ENCODE measurements around the gene PROSER1.

PROSER1 gene

DNA sequence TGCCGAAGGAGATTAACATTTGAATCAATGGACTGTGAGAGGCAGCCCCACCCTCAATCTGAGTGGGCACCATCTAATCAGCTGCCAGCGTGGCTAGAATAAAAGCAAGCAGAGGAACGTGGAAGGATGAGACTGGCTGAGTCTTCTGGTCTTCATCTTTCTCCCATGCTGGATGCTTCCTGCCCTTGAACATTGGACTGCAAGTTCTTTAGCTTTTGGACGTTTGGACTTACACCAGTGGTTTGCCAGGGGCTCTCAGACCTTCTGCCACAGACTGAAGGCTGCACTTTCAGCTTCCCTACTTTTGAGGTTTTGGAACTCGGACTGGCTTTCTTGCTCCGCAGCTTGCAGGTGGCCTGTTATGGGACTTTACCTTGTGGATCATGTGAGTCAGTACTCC lies 15.1 kb upstream of the PROSER1 start:
- H3K9me3 ChIP-seq (replicated peaks in 1 of 11): peaks cover 6 to 16% (median 9%) of the 10 kb centered on the region in 11 experiments; a peak in 19 of 22 replicates
- H3K9ac ChIP-seq: no peak overlapping the region
- H4K20me1 ChIP-seq: peaks cover 0 to 22% (median 0%) of the 10 kb centered on the region in 11 experiments; a peak in 1 of 22 replicates
- peaks cover 0 to 10% (median 0%) of the 10 kb centered on the region in 10 experiments; a peak in 2 of 20 replicates for H3K4me1 ChIP-seq
- H3K4me3 ChIP-seq: no peak overlapping the region
- no peak overlapping the region for H3K4me2 ChIP-seq
- H3K27ac ChIP-seq: no peak overlapping the region
- no peak for TF ChIP-seq Cebpa-rat (IDR thresholded peaks at IDR 0.05)
- H3K36me3 ChIP-seq: peaks cover 14 to 44% (median 24%) of the 10 kb centered on the region in 11 experiments; a peak in 19 of 22 replicates
- no peaks in the 10 kb centered on the region for H3K27me3 ChIP-seq

DNA sequence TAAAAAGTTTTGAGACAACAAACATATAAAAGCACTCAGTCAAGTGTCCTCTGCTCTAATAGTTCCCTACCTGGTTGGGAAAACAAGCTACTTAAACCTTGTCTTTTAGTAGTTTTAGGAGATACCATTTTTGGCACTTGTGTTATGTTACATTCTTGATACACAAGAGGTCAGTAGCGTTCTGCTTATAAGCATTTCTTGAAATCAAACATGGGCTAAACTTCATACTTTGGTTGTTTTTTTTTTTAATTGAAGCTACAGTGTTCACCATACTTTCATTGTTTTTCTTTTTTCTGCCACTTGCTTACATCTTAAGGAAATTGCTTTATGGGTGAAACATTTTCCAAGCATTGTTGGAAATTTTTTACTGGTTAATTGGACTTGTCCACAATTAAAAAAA lies 13.3 kb upstream of the PROSER1 start:
- H3K9me3 ChIP-seq (replicated peaks in 1 of 11): peaks cover 4 to 5% (median 4%) of the 10 kb centered on the region in 11 experiments; a peak in 17 of 22 replicates
- H3K4me2 ChIP-seq: no peak overlapping the region
- peaks cover 9 to 50% (median 23%) of the 10 kb centered on the region in 11 experiments; a peak in 19 of 22 replicates for H3K36me3 ChIP-seq
- H4K20me1 ChIP-seq: peaks cover 0 to 14% (median 0%) of the 10 kb centered on the region in 11 experiments; a peak in 1 of 22 replicates
- H3K4me3 ChIP-seq: no peak overlapping the region
- no peaks in the 10 kb centered on the region for H3K27me3 ChIP-seq
- no peak overlapping the region for H3K27ac ChIP-seq
- H3K9ac ChIP-seq: no peak overlapping the region
- no peak for TF ChIP-seq Cebpa-rat (IDR thresholded peaks at IDR 0.05)
- peaks cover 0 to 10% (median 0%) of the 10 kb centered on the region in 10 experiments; a peak in 2 of 20 replicates for H3K4me1 ChIP-seq

DNA sequence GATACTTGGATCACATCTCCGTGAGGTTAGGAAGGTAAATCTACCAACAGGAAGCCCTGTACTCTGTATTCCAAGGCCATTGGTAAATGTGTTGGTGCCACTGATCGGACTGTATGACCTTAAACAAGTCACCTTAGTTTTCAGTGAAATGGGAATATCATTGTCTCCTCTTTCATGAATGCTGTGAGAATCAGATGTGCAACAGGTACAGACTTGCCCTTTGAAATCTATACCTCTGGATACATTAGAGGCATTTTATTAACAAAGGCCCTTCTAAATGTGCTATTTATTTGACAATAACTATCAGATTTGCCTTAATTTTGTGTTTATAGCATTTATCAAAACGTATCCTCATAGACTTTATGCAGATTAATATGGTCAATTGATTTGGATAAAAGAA lies 11.4 kb upstream of the PROSER1 start:
- H3K4me1 ChIP-seq: peaks cover 0 to 10% (median 0%) of the 10 kb centered on the region in 10 experiments; a peak in 2 of 20 replicates
- H4K20me1 ChIP-seq: peaks cover 0 to 13% (median 0%) of the 10 kb centered on the region in 11 experiments; a peak in 1 of 22 replicates
- H3K4me3 ChIP-seq: no peak overlapping the region
- H3K36me3 ChIP-seq: peaks cover 5 to 64% (median 33%) of the 10 kb centered on the region in 11 experiments; a peak in 20 of 22 replicates
- H3K27me3 ChIP-seq: no peaks in the 10 kb centered on the region
- no peak overlapping the region for H3K9ac ChIP-seq
- H3K9me3 ChIP-seq (replicated peaks in 1 of 11): no peaks in the 10 kb centered on the region
- no peak for TF ChIP-seq Cebpa-rat (IDR thresholded peaks at IDR 0.05)
- no peak overlapping the region for H3K4me2 ChIP-seq
- no peak overlapping the region for H3K27ac ChIP-seq

DNA sequence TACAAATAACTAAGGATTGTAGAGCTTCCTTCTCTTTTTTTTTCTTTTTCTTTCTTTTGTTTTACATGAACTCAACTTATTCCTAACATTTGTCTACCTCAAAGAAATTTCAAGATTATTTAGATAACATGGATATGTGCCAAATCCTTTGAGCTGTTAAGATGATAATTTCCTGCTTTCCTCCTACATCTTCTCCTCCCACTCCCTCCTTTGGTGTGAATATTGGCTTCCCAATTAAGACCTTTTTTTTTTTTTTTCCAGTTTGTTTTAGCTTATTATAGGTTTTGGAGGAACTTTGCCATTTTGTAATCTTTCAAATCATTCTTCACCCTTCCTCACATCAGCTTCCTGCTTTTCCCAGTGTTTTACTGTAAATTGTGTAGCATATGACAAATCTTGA lies 10.9 kb upstream of the PROSER1 start:
- Histone ChIP-seq H3K9me3 (replicated peaks in 1 of 11) (no peaks in the 10 kb centered on the region), H3K27me3 (no peaks in the 10 kb centered on the region), H3K4me2 (no peak overlapping the region), H3K27ac (no peak overlapping the region), H3K36me3 (peaks cover 5 to 68% (median 36%) of the 10 kb centered on the region in 11 experiments; a peak in 20 of 22 replicates), H3K4me3 (no peak overlapping the region), H4K20me1 (peaks cover 0 to 9% (median 0%) of the 10 kb centered on the region in 11 experiments; a peak in 1 of 22 replicates), H3K9ac (no peak overlapping the region), H3K4me1 (peaks cover 0 to 10% (median 0%) of the 10 kb centered on the region in 10 experiments; a peak in 2 of 20 replicates)
- TF ChIP-seq Cebpa-rat (IDR thresholded peaks at IDR 0.05): no peak

DNA sequence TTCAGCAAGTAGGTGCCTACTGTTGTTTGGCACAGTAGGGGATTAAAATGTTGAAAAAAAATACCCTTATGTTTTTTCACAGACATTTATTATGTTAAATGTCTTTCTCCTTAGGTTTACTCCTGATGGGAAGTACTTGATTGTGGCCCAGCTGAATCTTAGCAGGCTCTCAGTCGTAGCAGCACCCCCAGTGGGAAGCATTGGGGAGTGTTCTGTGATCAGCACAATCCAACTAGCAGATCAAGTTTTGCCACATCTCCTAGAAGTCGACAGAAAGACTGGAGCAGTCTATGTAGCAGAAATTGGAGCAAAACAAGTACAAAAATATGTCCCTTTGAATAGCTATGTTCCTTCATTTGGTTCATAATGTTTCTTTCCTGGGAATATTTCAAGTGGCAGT lies 9.7 kb upstream of the PROSER1 start:
- no peak for TF ChIP-seq Cebpa-rat (IDR thresholded peaks at IDR 0.05)
- no peak overlapping the region for H3K4me3 ChIP-seq

DNA sequence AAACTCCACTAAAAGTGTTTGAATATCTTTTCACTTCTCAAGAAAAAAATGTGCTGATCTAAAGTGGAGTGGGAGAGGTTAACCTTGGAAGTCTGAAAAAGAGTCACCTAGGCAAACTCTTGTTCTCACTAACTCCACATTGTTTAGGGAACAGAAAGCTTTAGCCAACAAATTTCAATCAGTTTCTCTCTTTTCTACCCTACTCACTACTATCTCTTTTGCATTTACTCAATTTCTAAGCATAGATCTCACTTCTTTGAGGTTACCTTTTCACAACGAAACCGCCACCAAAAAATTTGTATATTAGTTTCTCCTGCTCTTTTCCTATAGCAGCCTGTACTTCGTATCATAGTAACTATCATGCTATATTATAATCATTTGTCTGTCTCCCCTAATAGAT lies 6.6 kb upstream of the PROSER1 start:
- H3K4me3 ChIP-seq: no peak overlapping the region
- no peaks in the 10 kb centered on the region for H3K9me3 ChIP-seq (replicated peaks in 1 of 11)
- H3K4me2 ChIP-seq: no peak overlapping the region
- no peak for TF ChIP-seq Cebpa-rat (IDR thresholded peaks at IDR 0.05)
- H4K20me1 ChIP-seq: no peaks in the 10 kb centered on the region
- no peaks in the 10 kb centered on the region for H3K27me3 ChIP-seq
- H3K36me3 ChIP-seq: peaks cover 5 to 67% (median 39%) of the 10 kb centered on the region in 11 experiments; a peak in 19 of 22 replicates
- no peak overlapping the region for H3K27ac ChIP-seq
- H3K4me1 ChIP-seq: peaks cover 12 to 36% (median 15%) of the 10 kb centered on the region in 10 experiments
- no peak overlapping the region for H3K9ac ChIP-seq

More for the DNA sequence above, 9.7 kb upstream of the PROSER1 start:
- H3K27me3 ChIP-seq: no peaks in the 10 kb centered on the region
- H4K20me1 ChIP-seq: no peaks in the 10 kb centered on the region
- peaks cover 0 to 10% (median 0%) of the 10 kb centered on the region in 10 experiments; a peak in 2 of 20 replicates for H3K4me1 ChIP-seq
- H3K9ac ChIP-seq: no peak overlapping the region
- no peak overlapping the region for H3K4me2 ChIP-seq
- H3K36me3 ChIP-seq: peaks cover 5 to 63% (median 36%) of the 10 kb centered on the region in 11 experiments; a peak in 19 of 22 replicates
- no peak overlapping the region for H3K27ac ChIP-seq
- H3K9me3 ChIP-seq (replicated peaks in 1 of 11): no peaks in the 10 kb centered on the region

DNA sequence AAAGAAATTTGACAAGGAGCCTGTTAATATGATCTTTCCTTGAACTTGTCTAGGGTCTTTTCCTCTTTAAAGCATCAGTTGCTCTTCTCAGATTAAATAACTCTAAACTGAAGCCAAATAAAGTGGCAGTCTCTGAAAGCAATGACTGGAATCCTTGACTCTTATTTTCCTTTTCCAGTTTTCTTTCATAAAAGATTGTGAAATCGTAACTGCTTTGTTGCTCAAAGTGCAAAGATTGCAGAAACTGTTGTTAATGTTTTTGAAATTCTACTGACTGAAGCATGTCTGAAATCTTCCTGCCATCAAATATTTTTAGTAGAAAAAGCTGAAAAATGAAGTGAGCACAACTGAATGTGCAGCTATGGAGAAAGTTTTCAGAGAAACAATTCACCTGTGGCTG lies 2.3 kb upstream of the PROSER1 start:
- Histone ChIP-seq H3K36me3 (peaks cover 0 to 33% (median 26%) of the 10 kb centered on the region in 11 experiments; a peak in 17 of 22 replicates), H3K9ac (peak overlapping the region in 10 of 11 experiments; percentile 39 to 96 (median 93); a peak in 16 of 22 replicates), H3K4me3 (peak overlapping the region in 9 of 10 experiments; percentile 91 to 100 (median 98); a peak in 15 of 20 replicates), H3K9me3 (replicated peaks in 1 of 11) (no peaks in the 10 kb centered on the region), H4K20me1 (peaks cover 7 to 25% (median 16%) of the 10 kb centered on the region in 11 experiments; a peak in 20 of 22 replicates), H3K27me3 (no peaks in the 10 kb centered on the region), H3K4me1 (peaks cover 18 to 35% (median 26%) of the 10 kb centered on the region in 10 experiments), H3K27ac (peak overlapping the region; percentile 23 to 95 (median 90); a peak in 21 of 22 replicates), H3K4me2 (peak overlapping the region; percentile 75 to 95 (median 86))
- peak in 2 of 11 experiments; percentile 42 to 44; a peak in 4 of 22 replicates for TF ChIP-seq Cebpa-rat (IDR thresholded peaks at IDR 0.05)

DNA sequence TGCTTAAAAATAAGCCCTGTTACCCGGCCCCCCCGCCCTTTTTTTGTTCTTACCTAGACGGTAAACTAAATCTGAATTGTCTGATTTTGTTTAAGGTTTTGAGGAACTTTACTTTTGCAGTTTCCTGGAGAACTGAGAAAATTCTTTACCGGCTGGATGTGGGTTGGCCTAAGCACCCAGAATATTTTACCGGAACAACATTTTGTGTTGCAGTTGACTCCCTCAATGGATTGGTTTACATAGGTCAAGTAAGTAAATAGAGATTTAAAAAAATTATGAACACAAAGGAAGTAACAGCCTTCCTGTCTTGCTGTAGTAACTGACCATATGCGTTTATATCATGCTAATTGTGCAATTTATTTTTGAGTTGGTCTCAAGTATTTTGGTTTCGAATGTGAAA lies 1.2 kb upstream of the PROSER1 start:
- peak overlapping the region; percentile 90 to 96 (median 94) for H3K9ac ChIP-seq
- peaks cover 29 to 47% (median 38%) of the 10 kb centered on the region in 10 experiments for H3K4me1 ChIP-seq
- no peaks in the 10 kb centered on the region for H3K27me3 ChIP-seq
- H4K20me1 ChIP-seq: peaks cover 19 to 36% (median 28%) of the 10 kb centered on the region in 11 experiments; a peak in 20 of 22 replicates
- no peaks in the 10 kb centered on the region for H3K9me3 ChIP-seq (replicated peaks in 1 of 11)
- H3K36me3 ChIP-seq: peaks cover 0 to 22% (median 17%) of the 10 kb centered on the region in 11 experiments; a peak in 16 of 22 replicates
- peak overlapping the region; percentile 75 to 95 (median 86) for H3K4me2 ChIP-seq
- peak overlapping the region; percentile 84 to 95 (median 90); a peak in 21 of 22 replicates for H3K27ac ChIP-seq
- TF ChIP-seq Cebpa-rat (IDR thresholded peaks at IDR 0.05): no peak
- peak overlapping the region; percentile 91 to 100 (median 98) for H3K4me3 ChIP-seq

DNA sequence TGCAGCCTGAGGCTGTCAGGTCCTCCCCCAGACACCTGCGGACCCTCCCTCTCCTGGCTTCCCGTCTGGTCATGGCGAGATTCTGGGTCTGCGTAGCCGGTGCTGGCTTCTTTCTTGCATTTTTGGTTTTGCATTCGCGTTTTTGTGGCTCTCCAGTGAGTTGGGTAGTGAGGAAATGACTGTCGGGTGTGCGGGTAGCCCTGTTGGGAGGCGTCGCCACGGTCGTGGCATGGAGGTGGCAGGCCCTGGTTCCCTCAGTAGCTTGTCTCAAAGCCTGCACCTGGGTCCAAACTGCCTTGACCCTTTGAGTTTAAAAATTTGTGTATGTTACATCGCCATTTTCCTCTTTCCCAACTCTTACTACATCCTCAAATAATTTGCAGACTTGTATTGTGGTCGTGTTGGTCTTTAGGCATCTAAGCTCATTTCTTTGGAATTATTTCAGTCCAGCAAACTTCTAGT lies 711 bp upstream of the PROSER1 start:
- H3K4me1 ChIP-seq: peaks cover 32 to 51% (median 41%) of the 10 kb centered on the region in 10 experiments
- H3K9ac ChIP-seq: peak overlapping the region; percentile 90 to 96 (median 94)
- H3K27me3 ChIP-seq: no peaks in the 10 kb centered on the region
- H3K9me3 ChIP-seq (replicated peaks in 1 of 11): no peaks in the 10 kb centered on the region
- H3K4me3 ChIP-seq: peak overlapping the region; percentile 91 to 100 (median 98)
- H3K4me2 ChIP-seq: peak overlapping the region; percentile 75 to 95 (median 86)
- no peak for TF ChIP-seq Cebpa-rat (IDR thresholded peaks at IDR 0.05)
- H3K36me3 ChIP-seq: peaks cover 3 to 21% (median 17%) of the 10 kb centered on the region in 11 experiments; a peak in 15 of 22 replicates
- H3K27ac ChIP-seq: peak overlapping the region; percentile 84 to 95 (median 90)
- H4K20me1 ChIP-seq: peaks cover 22 to 41% (median 32%) of the 10 kb centered on the region in 11 experiments; a peak in 20 of 22 replicates
